ENCODE measurements around the gene PGM1. TPM values are rescaled to one million over a fixed set of nuclear protein-coding genes. Genes with fewer than 3 reads are reported as not detected.

PGM1 gene
- total RNA-seq, 1 experiment from 2014 or later, result 103 TPM

GRCh38 chr1:63665824-63666223, 72.6 kb downstream of the PGM1 start:
- DNase-seq (ENCODE audit: low read depth), result no peak

DNA sequence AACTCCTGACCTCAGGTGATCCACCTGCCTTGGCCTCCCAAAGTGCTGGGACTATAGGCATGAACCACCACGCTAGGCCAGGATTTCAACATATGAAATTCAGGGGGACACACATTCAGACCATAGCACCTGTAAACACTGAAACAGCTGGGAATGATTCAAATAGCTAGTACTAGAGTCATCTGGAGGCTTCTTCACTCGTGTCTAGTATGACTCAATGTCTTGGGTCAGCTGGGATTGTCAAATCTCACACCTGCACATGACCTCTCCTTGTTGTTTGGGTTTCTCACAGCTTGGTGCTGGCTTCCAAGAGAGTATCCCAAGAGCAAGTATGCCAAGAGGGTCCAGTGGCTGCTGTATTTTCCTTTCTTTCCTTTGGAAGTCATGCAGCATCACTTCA, 75.1 kb downstream of the PGM1 start:
- DNase-seq (ENCODE audit: low read depth), result no peak

DNA sequence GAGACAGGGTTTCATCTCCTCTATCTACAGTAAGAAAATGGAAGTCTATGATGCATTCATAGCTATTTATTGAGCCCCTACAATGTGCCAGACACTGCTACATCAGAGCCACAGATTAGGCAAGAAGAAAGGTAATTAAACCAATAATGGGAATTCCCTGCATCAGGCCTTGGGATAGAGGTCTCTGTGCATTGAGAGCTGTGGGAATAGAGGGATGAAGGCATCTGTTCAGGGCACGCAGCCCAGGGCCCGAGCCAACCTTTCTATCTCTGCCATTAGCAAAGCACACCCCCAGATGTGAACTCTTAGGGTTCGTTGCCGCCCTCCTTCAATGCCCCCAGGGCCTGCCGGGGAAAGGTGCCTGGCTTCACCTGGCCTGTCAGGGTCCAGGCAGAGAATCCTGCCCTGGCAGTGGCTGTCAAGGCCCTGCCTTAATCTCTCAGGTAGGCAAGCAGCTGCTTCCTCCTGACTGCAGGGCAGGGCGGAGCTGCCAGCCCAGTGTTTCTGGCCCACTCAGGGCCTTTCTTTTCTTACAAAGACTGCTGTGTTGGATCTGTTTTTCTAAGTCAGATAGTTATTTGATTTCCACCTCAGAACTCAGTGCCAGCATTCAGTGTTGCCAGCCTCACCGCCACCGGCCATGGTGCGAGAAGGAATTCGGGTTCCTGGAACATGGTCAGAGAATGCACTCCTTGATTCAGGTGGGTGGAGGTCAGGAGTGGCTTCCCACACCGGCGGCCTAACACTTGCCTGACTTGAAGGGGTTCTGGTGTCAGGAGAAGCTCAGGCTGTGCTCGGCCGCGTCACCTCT, 76.1 kb downstream of the PGM1 start:
- no peak for DNase-seq (ENCODE audit: low read depth)

DNA sequence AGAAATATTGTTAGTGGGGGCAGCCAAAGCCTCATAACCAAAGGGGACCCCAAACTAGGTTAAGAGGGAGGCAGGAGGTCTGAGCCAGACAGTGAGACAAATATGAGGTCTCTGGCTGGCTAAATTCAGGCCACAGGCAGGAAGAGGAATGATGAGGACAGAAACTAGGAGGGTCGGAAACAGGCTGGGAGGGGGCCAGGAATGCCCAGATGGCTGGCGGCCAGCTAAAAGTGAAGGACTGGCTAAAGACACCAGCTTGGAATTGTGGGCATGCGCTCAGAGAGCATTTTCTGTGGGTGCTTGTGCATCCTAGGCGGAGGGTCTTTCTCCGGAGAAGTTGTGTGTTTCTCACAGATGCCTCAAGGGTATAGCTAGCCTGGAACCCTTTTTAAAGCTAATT, 77.0 kb downstream of the PGM1 start:
- DNase-seq (ENCODE audit: low read depth), result no peak

- DNase-seq (ENCODE audit: low read depth), result no peak
Measured at GRCh38 chr1:63671514-63671913, 78.3 kb downstream of the PGM1 start.

DNA sequence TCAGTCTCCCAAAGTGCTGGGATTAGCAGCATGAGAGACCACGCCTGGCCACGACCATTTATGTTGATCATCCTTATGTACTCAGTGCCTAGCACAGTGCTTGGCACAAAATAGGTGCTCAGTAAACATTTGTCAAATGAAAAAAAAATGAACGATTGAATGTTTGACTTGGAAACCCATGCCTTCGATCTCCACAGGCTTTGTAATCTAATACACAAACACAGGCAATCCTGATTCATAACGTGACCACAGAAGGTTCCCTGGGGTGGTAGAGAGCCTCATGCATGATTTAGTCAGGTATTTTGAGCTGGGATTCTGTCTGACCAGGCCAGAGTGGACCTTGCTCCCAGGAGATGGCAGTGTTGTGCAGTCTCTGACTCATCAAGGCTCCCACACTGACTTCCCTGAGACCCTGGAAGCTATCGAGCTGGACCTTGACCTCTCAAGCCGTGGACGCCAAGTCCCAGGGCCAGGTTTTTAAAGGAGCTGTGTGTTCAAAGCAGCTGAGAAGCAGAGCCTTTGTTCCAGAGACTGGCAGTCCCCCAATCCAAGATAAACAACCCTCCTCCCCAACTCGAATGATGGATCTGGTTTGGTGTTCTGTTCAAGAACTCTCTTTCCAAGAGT, 81.1 kb downstream of the PGM1 start:
- DNase-seq (ENCODE audit: low read depth), result peak; percentile 94

- no peak for DNase-seq (ENCODE audit: low read depth)
Measured at GRCh38 chr1:63674865-63675419, 81.7 kb downstream of the PGM1 start.

DNA sequence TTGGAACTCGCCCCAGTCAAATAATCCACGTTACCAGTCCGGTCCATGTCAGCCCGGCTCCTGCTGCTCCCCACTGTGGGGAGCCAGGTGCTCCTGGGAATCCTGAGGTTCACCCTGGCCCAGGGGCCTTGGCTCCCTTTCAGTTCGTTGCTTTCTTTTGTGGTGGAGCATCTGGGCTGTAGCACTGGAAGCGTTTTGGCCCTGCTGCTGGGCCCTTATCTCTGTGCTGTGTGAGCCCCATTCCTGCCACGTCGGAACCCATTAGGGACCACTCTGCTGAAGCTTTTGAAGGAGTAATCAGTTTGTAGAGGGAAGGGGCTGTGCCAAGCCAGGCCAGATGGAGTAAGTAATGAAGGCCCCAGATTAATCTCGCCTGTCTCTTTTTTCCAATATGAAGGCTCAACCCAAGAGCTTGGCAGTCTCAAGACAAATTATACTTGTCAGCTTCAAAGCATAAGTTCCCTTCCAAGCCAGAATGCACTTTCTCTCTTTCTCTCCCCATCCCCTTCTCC, 82.3 kb downstream of the PGM1 start:
- DNase-seq (ENCODE audit: low read depth), result no peak

GRCh38 chr1:63677497-63677896, 84.3 kb downstream of the PGM1 start:
- no peak for DNase-seq (ENCODE audit: low read depth)

DNA sequence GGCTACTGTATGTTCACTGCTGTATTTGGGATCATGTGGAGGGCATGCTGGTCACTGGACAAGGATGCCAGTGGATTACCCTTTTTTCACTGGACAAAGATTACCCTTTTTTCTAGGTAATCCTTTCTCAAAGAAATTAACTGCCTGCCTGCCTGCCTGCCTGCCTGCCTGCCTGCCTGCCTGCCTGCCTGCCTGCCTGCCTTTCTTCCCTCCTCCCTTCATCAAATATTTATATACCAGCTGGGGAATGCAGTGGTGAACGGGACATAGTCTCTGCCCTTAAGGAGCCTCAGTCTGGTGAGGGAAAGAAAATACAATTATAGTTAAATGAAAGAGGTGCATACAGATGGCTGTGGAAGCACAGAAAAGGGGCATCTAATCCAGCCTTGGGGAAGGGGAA, 85.0 kb downstream of the PGM1 start:
- DNase-seq (ENCODE audit: low read depth), result no peak

GRCh38 chr1:63679076-63679475, 85.9 kb downstream of the PGM1 start:
- DNase-seq (ENCODE audit: low read depth), result peak; percentile 60

DNA sequence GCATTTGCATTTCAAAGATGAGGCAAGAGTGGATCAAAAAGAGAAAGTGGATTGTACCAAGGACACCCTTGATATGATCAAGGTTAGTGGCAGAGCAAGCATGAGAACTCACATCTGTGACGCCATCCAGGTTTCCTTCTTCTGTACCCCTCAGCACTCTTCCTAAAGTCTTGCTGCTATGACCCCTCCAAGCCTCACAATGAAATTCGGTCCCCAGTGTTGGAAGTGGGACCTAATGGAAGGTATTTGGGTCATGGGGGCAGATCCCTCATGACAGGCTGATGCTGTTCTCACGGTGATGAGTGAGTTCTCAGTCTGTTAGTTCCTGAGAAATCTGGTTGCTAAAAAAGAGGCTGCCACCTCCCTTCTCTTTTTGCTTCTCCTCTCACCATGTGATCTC, 86.4 kb downstream of the PGM1 start:
- DNase-seq (ENCODE audit: low read depth), result no peak

DNA sequence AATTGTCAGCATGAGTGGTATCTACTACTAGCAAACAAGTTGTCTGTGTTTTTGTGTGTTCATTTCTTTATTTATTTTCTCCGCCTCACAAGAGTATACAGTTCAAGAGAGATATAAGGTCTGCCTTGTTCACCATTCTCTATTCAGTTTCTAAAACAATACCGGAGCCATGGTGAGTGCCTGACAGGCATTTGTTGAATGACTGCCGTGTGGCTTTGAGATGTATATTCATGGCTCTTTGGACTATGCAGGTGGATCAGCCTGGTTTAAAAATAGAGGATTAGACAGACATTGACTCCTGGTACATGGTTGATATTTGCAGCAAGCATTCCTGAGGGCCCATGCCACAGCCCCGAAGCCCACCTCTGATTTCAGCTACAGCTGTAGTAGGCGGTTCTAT, 89.7 kb downstream of the PGM1 start:
- no peak for DNase-seq (ENCODE audit: low read depth)

- DNase-seq (ENCODE audit: low read depth), result no peak
Measured at GRCh38 chr1:63683759-63684158, 90.5 kb downstream of the PGM1 start.

DNA sequence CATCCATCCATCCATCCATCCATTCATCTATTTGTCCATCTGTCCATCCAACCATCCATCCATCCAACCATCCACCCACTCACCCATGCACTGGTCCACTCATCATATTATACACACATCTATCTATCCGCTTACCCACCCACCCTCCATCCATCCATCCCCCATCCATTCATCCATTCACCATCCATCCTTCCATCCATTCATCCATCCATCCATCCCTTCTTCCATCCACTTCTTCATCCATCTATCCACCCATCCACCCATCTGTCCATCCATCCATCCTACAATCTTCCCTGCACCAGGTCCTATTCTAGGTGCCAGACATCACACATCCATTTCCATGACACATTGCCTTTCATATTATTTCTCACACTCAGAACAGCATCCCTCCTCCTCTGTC, 93.5 kb downstream of the PGM1 start:
- no peak for DNase-seq (ENCODE audit: low read depth)

GRCh38 chr1:63688302-63688890, 95.2 kb downstream of the PGM1 start:
- peak; percentile 35 for DNase-seq (ENCODE audit: low read depth)

- DNase-seq (ENCODE audit: low read depth), result peak; percentile 70
Measured at GRCh38 chr1:63690966-63691700, 97.9 kb downstream of the PGM1 start.

DNA sequence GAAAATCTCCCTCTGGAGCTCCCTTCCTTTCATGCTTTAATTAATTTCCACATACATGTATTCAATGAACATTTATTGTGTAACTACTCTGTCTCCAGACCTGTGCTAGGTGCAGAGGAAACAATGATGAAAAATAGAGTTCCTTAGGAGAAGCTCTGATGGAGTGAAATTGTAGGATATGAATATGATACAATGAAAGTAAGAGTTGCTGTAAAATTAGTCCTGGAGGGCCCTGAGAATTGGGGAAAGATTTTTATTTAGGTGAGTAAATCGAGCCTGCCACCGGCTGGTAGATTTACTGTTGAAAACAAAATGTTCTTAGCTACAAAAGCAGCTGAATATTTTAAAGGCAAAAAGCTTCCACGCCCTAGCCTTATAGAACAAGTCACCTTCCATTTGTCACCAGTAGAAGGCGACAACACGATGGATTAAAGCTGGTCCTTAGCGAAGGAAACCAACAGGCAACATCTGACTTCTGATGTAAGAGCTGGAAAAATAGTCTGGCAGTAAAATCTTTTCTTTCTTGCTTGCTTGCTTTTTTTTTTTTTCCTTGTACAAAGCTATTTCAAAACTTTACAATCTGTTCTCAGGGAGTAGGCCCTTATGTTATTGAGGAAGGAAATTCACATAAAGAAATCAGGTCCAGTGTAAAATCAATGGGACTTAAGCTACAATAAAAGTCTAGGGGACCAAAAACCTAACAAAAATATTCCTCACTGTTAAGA, 98.7 kb downstream of the PGM1 start:
- peak; percentile 86 for DNase-seq (ENCODE audit: low read depth)

DNA sequence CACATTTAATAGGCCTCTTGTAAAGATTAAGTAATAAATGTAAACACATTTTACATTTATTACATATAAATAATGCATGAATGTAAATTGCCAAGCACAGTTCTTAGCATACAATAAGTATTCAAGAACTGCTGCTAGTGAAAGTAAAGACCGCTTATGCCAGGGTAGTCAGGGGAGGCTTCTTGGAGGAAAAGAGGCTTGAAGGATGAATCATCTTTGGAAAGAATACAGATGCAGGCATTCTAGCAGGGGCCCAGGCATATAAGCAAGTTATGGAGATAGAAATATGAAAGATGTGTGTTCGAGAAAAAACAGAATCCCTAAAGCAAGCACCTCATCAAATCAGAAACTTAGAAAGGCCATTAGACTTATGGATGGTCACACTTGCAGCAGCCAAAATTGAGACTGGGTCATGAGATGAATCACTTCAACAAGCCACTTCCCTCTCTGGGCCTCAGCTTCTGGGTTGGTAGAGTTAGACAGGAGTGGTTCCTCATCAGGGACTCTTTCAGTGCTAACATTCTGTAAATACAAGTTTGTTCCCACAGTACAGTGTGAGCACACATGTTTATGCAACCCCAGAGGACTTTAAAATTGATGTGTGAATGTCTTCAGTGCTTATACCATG, 100.8 kb downstream of the PGM1 start:
- DNase-seq (ENCODE audit: low read depth), result no peak

- DNase-seq (ENCODE audit: low read depth), result no peak
Measured at GRCh38 chr1:63698001-63698838, 105.0 kb downstream of the PGM1 start.
